Activated T-helper 2 cell treated with anti-CD3 and anti-CD28 coated beads, Interferon-gamma antibody, Interleukin-2, Interleukin-4, amounts not matched to agents 10 μg/mL and 5 μg/mL and 100 μg/mL, durations not matched to agents 14 hours and 24 hours and 36 hours (primary cell): ENCODE data around the gene SCEL. TPM values are rescaled to one million over a fixed set of nuclear protein-coding genes. Genes with fewer than 3 reads are reported as not detected.

Source experiments
- DNase-seq: peaks from one replicate; pipeline ENCODE4 v3.0.0; 2021; ENCODE audit warnings: low spot score
- H3K27ac Mint-ChIP-seq: one replicate; pipeline ENCODE4 v1.8.0; 2021; ENCODE audit warnings: mixed read lengths
- H3K27me3 Mint-ChIP-seq: one replicate; pipeline ENCODE4 v1.8.0; 2021; ENCODE audit warnings: low read depth, mixed read lengths
- H3K36me3 Mint-ChIP-seq: one replicate; pipeline ENCODE4 v1.8.0; 2021; ENCODE audit warnings: low read depth, mixed read lengths
- H3K4me1 Mint-ChIP-seq: one replicate; pipeline ENCODE4 v1.8.0; 2021; ENCODE audit warnings: low read depth, mixed read lengths
- H3K4me3 Mint-ChIP-seq: one replicate; pipeline ENCODE4 v1.8.0; 2021; ENCODE audit warnings: low read depth, mild to moderate bottlenecking, moderate library complexity, mixed read lengths
- H3K9me3 Mint-ChIP-seq: one replicate; pipeline ENCODE4 v1.8.0; 2021; ENCODE audit warnings: mixed read lengths
- intact Hi-C: fragments of 100-400 bp; cut with micrococcal nuclease; formaldehyde crosslinking; loops from one replicate; pipeline ENCODE4 v1.15.1; 2023
- total RNA-seq: library from RNA; stranded (reverse); gene quantifications from 2 replicates; pipeline ENCODE4 v1.2.3, GENCODE V29; 2022

The SCEL gene
- total RNA-seq, 1 donor from 2014 or later: not detected

DNA sequence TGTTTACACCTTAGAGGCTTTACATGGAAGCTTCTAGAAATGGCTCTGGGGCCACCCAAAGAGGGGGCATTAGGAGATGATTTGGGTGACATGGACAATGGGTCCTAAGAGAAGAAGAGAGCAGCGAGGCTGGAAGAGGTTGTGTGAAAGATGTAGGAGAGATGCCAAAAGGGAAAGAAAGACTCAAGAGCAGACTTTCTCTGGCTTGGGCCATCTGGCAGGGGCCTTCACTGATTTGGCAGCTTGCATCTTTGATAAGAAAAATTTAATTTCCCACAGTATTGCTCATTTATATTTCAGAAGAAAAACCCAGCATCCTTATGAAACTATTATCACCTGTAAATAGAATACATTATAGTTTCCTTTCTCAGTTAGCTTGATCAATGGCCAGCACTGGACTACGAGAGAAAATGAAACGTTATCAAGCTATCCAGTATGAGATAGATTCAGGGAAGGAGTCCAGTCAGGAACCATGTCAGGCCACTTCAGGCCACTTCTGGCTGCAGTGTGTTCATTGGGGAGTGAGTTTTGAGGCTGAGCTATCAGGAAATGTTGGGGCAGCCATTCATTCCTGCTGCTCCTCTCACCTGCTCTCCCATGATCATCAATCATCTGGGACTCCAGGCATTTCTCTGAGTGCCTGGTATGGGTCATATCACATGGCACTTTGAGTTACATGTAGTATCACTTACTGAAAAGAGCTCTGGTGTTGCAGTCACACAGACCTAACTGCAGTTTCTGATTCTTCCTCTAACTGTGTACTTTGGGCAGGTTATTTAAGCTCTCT is 10.3 kb downstream of the SCEL start:
- H3K9me3 Mint-ChIP-seq: no peaks in the 10 kb centered on the region
- no peaks in the 10 kb centered on the region for H3K4me1 Mint-ChIP-seq
- no peaks in the 10 kb centered on the region for H3K36me3 Mint-ChIP-seq
- intact Hi-C loops: no loop called here
- H3K27ac Mint-ChIP-seq: no peak overlapping the region
- peaks cover 7% of the 10 kb centered on the region for H3K27me3 Mint-ChIP-seq
- no peak for DNase-seq
- H3K4me3 Mint-ChIP-seq: no peak overlapping the region

GRCh38 chr13:77548095-77548494 is 12.6 kb downstream of the SCEL start:
- Mint-ChIP-seq H3K9me3 (no peaks in the 10 kb centered on the region), H3K4me3 (no peak overlapping the region), H3K36me3 (no peaks in the 10 kb centered on the region), H3K27me3 (peaks cover 7% of the 10 kb centered on the region), H3K4me1 (no peaks in the 10 kb centered on the region), H3K27ac (no peak overlapping the region)
- intact Hi-C loops: no loop called here
- DNase-seq: no peak

- H3K27ac Mint-ChIP-seq: no peak overlapping the region
- H3K36me3 Mint-ChIP-seq: no peaks in the 10 kb centered on the region
- peaks cover 7% of the 10 kb centered on the region for H3K27me3 Mint-ChIP-seq
- no peaks in the 10 kb centered on the region for H3K4me1 Mint-ChIP-seq
- no peak for DNase-seq
- intact Hi-C loops: no loop called here
- no peaks in the 10 kb centered on the region for H3K9me3 Mint-ChIP-seq
- no peak overlapping the region for H3K4me3 Mint-ChIP-seq
Measured at GRCh38 chr13:77548594-77548993, 13.1 kb downstream of the SCEL start.

GRCh38 chr13:77554069-77554468 is 18.6 kb downstream of the SCEL start:
- Mint-ChIP-seq H3K4me3 (no peak overlapping the region), H3K27me3 (peaks cover 10% of the 10 kb centered on the region), H3K27ac (no peak overlapping the region), H3K4me1 (no peaks in the 10 kb centered on the region), H3K36me3 (no peaks in the 10 kb centered on the region), H3K9me3 (no peaks in the 10 kb centered on the region)
- intact Hi-C loops: no loop called here
- DNase-seq: no peak

- intact Hi-C loops: no loop called here
- Mint-ChIP-seq H3K27me3 (peaks cover 14% of the 10 kb centered on the region), H3K9me3 (no peaks in the 10 kb centered on the region)
Measured at GRCh38 chr13:77555246-77555645, 19.7 kb downstream of the SCEL start.

DNA sequence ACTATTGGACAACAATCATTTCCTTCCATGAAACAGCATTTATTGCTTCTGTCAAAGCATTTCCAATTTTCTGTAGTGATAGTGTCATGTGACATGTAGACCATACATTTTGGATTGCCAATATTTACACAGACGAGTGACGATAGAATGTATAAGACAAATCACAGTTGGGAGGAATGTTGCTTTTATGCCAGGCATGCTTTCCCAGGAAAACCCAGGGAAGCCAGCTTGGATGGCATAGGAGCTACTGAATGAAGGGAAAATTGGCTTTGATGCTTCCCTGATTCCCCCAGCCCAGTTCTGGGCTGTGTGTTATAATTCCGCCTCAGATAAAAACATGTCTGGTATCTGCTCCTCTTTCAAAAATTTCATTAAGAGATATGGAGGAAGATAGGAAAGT is 22.5 kb downstream of the SCEL start:
- H3K36me3 Mint-ChIP-seq: no peaks in the 10 kb centered on the region
- H3K9me3 Mint-ChIP-seq: no peaks in the 10 kb centered on the region
- no peak overlapping the region for H3K27ac Mint-ChIP-seq
- H3K4me3 Mint-ChIP-seq: no peak overlapping the region
- H3K27me3 Mint-ChIP-seq: peaks cover 19% of the 10 kb centered on the region
- peaks cover 2% of the 10 kb centered on the region for H3K4me1 Mint-ChIP-seq
- no peak for DNase-seq
- intact Hi-C loops: no loop called here

More at GRCh38 chr13:77555246-77555645, 19.7 kb downstream of the SCEL start:
- DNase-seq: no peak
- H3K4me3 Mint-ChIP-seq: no peak overlapping the region
- H3K4me1 Mint-ChIP-seq: peaks cover 2% of the 10 kb centered on the region
- H3K27ac Mint-ChIP-seq: no peak overlapping the region
- no peaks in the 10 kb centered on the region for H3K36me3 Mint-ChIP-seq

- Mint-ChIP-seq H3K27ac (no peak overlapping the region), H3K4me3 (no peak overlapping the region), H3K9me3 (no peaks in the 10 kb centered on the region), H3K27me3 (peaks cover 17% of the 10 kb centered on the region), H3K36me3 (no peaks in the 10 kb centered on the region), H3K4me1 (peaks cover 2% of the 10 kb centered on the region)
- DNase-seq: no peak
- intact Hi-C loops: no loop called here
Measured at GRCh38 chr13:77563111-77563510, 27.6 kb downstream of the SCEL start.

DNA sequence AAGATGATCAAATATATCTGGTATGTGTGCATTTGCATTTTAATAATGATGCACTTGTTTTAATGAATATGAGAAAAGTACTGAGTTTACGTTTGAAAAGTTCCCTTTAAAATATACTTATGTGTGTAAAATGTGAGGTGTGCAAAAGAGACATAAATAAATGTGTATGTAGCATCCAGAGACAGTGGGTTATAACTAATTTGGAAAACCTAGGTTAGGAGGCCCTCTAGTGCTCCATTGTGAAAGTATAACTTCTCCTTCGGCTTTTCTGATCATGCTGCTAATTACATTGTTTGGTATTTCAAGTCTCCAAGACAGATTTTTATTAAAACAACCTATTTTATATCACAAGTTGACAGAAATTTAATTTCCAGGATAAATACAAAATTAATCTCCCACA is 30.1 kb downstream of the SCEL start:
- no peaks in the 10 kb centered on the region for H3K36me3 Mint-ChIP-seq
- intact Hi-C loops: loop anchor here (1.0 kb wide), 1 partner anchor 72 kb away; no protein-coding TSS in a partner anchor
- no peak overlapping the region for H3K27ac Mint-ChIP-seq
- no peaks in the 10 kb centered on the region for H3K4me1 Mint-ChIP-seq
- peaks cover 18% of the 10 kb centered on the region for H3K27me3 Mint-ChIP-seq
- H3K4me3 Mint-ChIP-seq: no peak overlapping the region
- no peaks in the 10 kb centered on the region for H3K9me3 Mint-ChIP-seq
- DNase-seq: no peak

GRCh38 chr13:77571956-77572355 is 36.5 kb downstream of the SCEL start:
- Mint-ChIP-seq H3K27ac (no peak overlapping the region), H3K4me3 (no peak overlapping the region), H3K27me3 (peaks cover 30% of the 10 kb centered on the region), H3K4me1 (no peaks in the 10 kb centered on the region), H3K9me3 (no peaks in the 10 kb centered on the region), H3K36me3 (no peaks in the 10 kb centered on the region)
- intact Hi-C loops: no loop called here
- no peak for DNase-seq

GRCh38 chr13:77574096-77574495 is 38.6 kb downstream of the SCEL start:
- H3K27ac Mint-ChIP-seq: no peak overlapping the region
- no peaks in the 10 kb centered on the region for H3K9me3 Mint-ChIP-seq
- no peaks in the 10 kb centered on the region for H3K36me3 Mint-ChIP-seq
- DNase-seq: no peak
- no peaks in the 10 kb centered on the region for H3K4me1 Mint-ChIP-seq
- intact Hi-C loops: no loop called here
- H3K27me3 Mint-ChIP-seq: peaks cover 32% of the 10 kb centered on the region
- no peak overlapping the region for H3K4me3 Mint-ChIP-seq

DNA sequence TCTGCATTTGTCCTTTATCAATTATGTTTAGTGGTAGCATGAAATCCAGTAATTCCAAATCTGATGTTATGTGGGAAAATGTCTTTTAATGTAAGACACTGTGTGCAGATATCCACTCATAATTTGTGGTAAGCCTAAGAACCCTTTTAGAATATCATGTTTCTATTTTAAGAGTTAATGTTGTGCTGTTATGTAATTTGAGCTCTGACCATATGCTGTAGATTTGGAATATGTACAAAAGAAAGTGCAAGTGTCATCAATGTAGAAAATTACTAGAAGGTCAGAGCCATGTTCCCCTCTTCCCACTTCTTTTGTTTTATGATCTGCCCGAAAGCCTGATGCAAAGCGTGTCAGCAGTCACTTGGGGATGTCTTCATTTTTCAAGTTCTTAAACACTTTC is 44.5 kb downstream of the SCEL start:
- no peaks in the 10 kb centered on the region for H3K9me3 Mint-ChIP-seq
- no peak overlapping the region for H3K4me3 Mint-ChIP-seq
- no peak for DNase-seq
- H3K36me3 Mint-ChIP-seq: no peaks in the 10 kb centered on the region
- intact Hi-C loops: no loop called here
- H3K4me1 Mint-ChIP-seq: no peaks in the 10 kb centered on the region
- no peak overlapping the region for H3K27ac Mint-ChIP-seq
- peaks cover 23% of the 10 kb centered on the region for H3K27me3 Mint-ChIP-seq

- intact Hi-C loops: no loop called here
- DNase-seq: no peak
- Mint-ChIP-seq H3K4me1 (no peaks in the 10 kb centered on the region), H3K4me3 (no peak overlapping the region), H3K9me3 (no peaks in the 10 kb centered on the region), H3K27ac (no peak overlapping the region), H3K27me3 (peaks cover 21% of the 10 kb centered on the region), H3K36me3 (no peaks in the 10 kb centered on the region)
Measured at GRCh38 chr13:77580748-77581147, 45.2 kb downstream of the SCEL start.

- no peak overlapping the region for H3K4me3 Mint-ChIP-seq
- no peaks in the 10 kb centered on the region for H3K9me3 Mint-ChIP-seq
- H3K27me3 Mint-ChIP-seq: peaks cover 6% of the 10 kb centered on the region
- H3K27ac Mint-ChIP-seq: no peak overlapping the region
- intact Hi-C loops: no loop called here
- no peak for DNase-seq
- H3K4me1 Mint-ChIP-seq: no peaks in the 10 kb centered on the region
- H3K36me3 Mint-ChIP-seq: no peaks in the 10 kb centered on the region
Measured at GRCh38 chr13:77583581-77583980, 48.1 kb downstream of the SCEL start.
